Thyroid gland (tissue), 4 donors: ENCODE results near the gene BRK1. TPM values are rescaled to one million over a fixed set of nuclear protein-coding genes. Genes with fewer than 3 reads are reported as not detected.
"Not testable (repeated sequence)": the region's sequence is repeated elsewhere in the genome, so short reads cannot be mapped to it uniquely, and the experiment has no call there.

Source experiments
- DNase-seq, 2 donors: peaks; one replicate each; pipeline ENCODE4 v3.0.0-alpha.2; 2019
- H3K27ac ChIP-seq, 3 donors: fragments of 200-600 bp; sonication (generic); 1 replicate in 2 of 3; 2 replicates in 1 of 3; pipeline ENCODE4 v1.5.1; 2016 to 2019; ENCODE audit warnings: mild to moderate bottlenecking in 1 of 3, moderate library complexity in 1 of 3
- H3K27me3 ChIP-seq: fragments of 200-600 bp; sonication (generic); one replicate; pipeline ENCODE4 v1.5.1; 2019
- H3K36me3 ChIP-seq, 2 donors: fragments of 200-600 bp; sonication (generic); one replicate each; pipeline ENCODE4 v1.5.1; 2016 to 2019
- H3K4me1 ChIP-seq, 2 donors: fragments of 200-600 bp; sonication (generic); one replicate each; pipeline ENCODE4 v1.5.1; 2017 to 2019
- H3K4me3 ChIP-seq, 3 donors: fragments of 200-600 bp; sonication (generic); replicated peaks in 1 of 3; 1 replicate in 2 of 3; 2 replicates in 1 of 3; pipeline ENCODE4 v1.5.1; 2016; ENCODE audit warnings: mild to moderate bottlenecking in 1 of 3
- H3K9me3 ChIP-seq: fragments of 200-600 bp; sonication (generic); one replicate; pipeline ENCODE4 v1.5.1; 2017
- CTCF ChIP-seq, 6 experiments: fragments of 200-600 bp in 3 of 6; fragments of 450-650 bp in 3 of 6; sonication (generic) in 3 of 6; IDR thresholded peaks; one replicate each; pipeline ENCODE4 v1.5.1; 2016 to 2019; ENCODE audit warnings: antibody characterized with exemption in 6 of 6, mild to moderate bottlenecking in 2 of 6, inconsistent platforms in 1 of 6, moderate library complexity in 1 of 6
- POLR2A ChIP-seq, 2 donors: fragments of 450-650 bp; IDR thresholded peaks; one replicate each; pipeline ENCODE4 v1.6.1; 2017; ENCODE audit warnings: antibody characterized with exemption in 2 of 2, mild to moderate bottlenecking in 2 of 2, moderate library complexity in 1 of 2
- WGBS, 2 donors: methylation state at CpG; one replicate each; pipeline ENCODE4 v1.1.5; 2017; 5-methylcytosine and 5-hydroxymethylcytosine counted together
- intact Hi-C: fragments of 100-400 bp; cut with DNase I; formaldehyde crosslinking; loops from one replicate; pipeline ENCODE4 v1.15.1; 2023
- total RNA-seq, 4 donors: library from RNA; depleted of rRNA; stranded (reverse); fragments of >200 nt; gene quantifications; one replicate each; pipeline ENCODE4 v1.2.3, GENCODE V29; 2016

Gene BRK1
- total RNA-seq, 4 donors from 2014 or later: 80.6 to 158 (median 108) TPM

GRCh38 chr3:10088256-10088655, 27.2 kb upstream of the BRK1 start:
- WGBS, 2 donors: 93 to 94% methylated on average over 4 of the region's 4 CpGs
- Histone ChIP-seq H3K4me1 (peaks cover 0 to 9% of the 10 kb centered on the region in 2 donors), H3K36me3 (no peaks in the 10 kb centered on the region)

GRCh38 chr3:10090179-10090578, 25.3 kb upstream of the BRK1 start:
- no peak for TF ChIP-seq POLR2A (IDR thresholded peaks at IDR 0.05)
- 96 to 98% methylated on average over 6 of the region's 6 CpGs for WGBS, 2 donors
- DNase-seq: no peak
- no peak overlapping the region for H3K4me3 ChIP-seq
- H3K4me1 ChIP-seq: peaks cover 0 to 9% of the 10 kb centered on the region in 2 donors
- intact Hi-C loops: no loop called here
- H3K9me3 ChIP-seq: no peaks in the 10 kb centered on the region
- H3K27me3 ChIP-seq: no peaks in the 10 kb centered on the region
- no peak overlapping the region for H3K27ac ChIP-seq
- H3K36me3 ChIP-seq: no peaks in the 10 kb centered on the region

More at GRCh38 chr3:10088256-10088655, 27.2 kb upstream of the BRK1 start:
- H3K4me3 ChIP-seq: no peak overlapping the region
- TF ChIP-seq CTCF (IDR thresholded peaks at IDR 0.05) (no peak), POLR2A (IDR thresholded peaks at IDR 0.05) (no peak)
- DNase-seq: no peak
- intact Hi-C loops: no loop called here
- no peaks in the 10 kb centered on the region for H3K27me3 ChIP-seq
- H3K27ac ChIP-seq: no peak overlapping the region
- no peaks in the 10 kb centered on the region for H3K9me3 ChIP-seq

GRCh38 chr3:10090774-10091173, 24.7 kb upstream of the BRK1 start:
- H3K4me1 ChIP-seq, H3K36me3 ChIP-seq, DNase-seq, H3K27me3 ChIP-seq, H3K27ac ChIP-seq, intact Hi-C loops, H3K9me3 ChIP-seq, H3K4me3 ChIP-seq: not testable (repeated sequence)
- 83% methylated on average over 1 of the region's 1 CpG; no CpG with 5 or more reads in 1 of the 2 donors for WGBS, 2 donors

DNA sequence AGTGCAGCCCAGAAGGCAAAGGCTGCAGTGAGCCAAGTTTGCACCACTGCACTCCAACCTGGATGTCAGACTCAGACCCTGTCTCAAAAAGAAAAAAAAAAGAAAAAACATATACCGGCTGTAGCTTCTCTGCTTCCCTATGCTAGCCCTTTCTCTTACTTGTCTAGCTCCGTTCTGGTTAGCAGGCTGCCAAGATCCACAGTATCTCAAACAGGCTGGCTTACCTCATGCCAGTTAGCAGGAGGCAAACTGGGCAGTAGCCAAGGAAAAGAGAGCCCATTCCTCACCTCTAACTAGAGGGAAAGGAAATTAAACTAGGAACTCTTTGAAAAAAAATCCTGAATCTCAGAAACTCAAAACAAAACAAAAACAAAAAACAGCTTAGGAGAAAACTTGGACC, 24.1 kb upstream of the BRK1 start:
- DNase-seq, H3K4me3 ChIP-seq, H3K9me3 ChIP-seq, H3K36me3 ChIP-seq, H3K27me3 ChIP-seq, intact Hi-C loops, H3K27ac ChIP-seq, H3K4me1 ChIP-seq: not testable (repeated sequence)
- 86 to 100% methylated on average over 1 to 2 of the region's 2 CpGs for WGBS, 2 donors

DNA sequence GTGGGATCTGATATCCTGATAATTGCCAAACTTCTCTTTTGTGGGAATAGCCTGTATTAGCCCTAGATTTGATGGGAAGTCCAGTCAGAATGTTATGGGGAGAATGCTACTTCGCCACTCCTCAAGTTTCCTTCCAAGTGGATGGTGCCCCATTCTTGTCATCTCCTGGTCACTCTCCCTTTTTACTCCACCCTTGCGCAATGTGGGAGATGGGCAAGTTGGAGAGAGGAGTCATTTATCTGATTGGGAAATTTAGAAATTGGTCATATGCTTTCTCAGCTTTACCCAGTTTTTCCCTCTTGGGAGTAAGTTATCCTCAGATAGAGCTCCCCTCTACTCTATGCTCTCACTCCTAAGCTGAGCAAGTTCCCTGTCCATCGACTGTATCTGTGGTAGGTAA, 21.8 kb upstream of the BRK1 start:
- H3K27me3 ChIP-seq: no peaks in the 10 kb centered on the region
- no peak overlapping the region for H3K27ac ChIP-seq
- intact Hi-C loops: no loop called here
- H3K9me3 ChIP-seq: no peaks in the 10 kb centered on the region
- no peak for DNase-seq
- 93 to 96% methylated on average over 3 of the region's 3 CpGs for WGBS, 2 donors
- H3K4me1 ChIP-seq: no peaks in the 10 kb centered on the region
- H3K36me3 ChIP-seq: no peaks in the 10 kb centered on the region
- TF ChIP-seq CTCF (IDR thresholded peaks at IDR 0.05) (no peak), POLR2A (IDR thresholded peaks at IDR 0.05) (no peak)
- no peak overlapping the region for H3K4me3 ChIP-seq

DNA sequence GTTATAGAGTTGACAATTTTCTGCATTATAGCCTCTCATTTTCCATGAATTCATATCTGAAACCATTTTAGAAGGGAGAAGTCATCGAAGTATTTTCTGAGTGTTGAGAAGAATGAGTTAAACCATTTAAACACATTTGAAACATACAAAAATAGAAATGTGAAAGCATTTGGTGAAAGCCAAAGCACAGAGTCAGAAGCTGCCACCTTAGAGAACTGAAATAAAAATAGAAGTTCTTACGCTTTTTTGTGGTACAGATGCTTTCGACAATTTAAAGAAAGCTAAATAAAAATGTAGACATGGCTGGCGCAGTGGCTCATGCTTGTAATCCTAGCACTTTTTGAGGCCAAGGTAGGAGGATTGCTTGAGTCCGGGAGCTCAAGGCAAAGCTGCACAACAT, 16.4 kb upstream of the BRK1 start:
- whole genome bisulfite sequencing, 2 donors: 94 to 96% methylated on average over 5 of the region's 5 CpGs
- intact Hi-C loops: no loop called here
- DNase-seq: no peak

More for the DNA sequence above, 16.4 kb upstream of the BRK1 start:
- Histone ChIP-seq H3K4me1 (no peaks in the 10 kb centered on the region), H3K36me3 (no peaks in the 10 kb centered on the region), H3K9me3 (no peaks in the 10 kb centered on the region), H3K4me3 (no peak overlapping the region), H3K27me3 (no peaks in the 10 kb centered on the region), H3K27ac (no peak overlapping the region)
- TF ChIP-seq CTCF (IDR thresholded peaks at IDR 0.05) (no peak), POLR2A (IDR thresholded peaks at IDR 0.05) (no peak)
